ENCODE data around the gene SPOP.

GRCh38 chr17:49583889-49584288 is 94.0 kb downstream of the SPOP start:
- TF ChIP-seq EZH2 (IDR thresholded peaks at IDR 0.05; ENCODE audit: low read length, missing control alignments) (no peak), CTCF (conservative IDR thresholded peaks at IDR 0.05 in 1 of 2, IDR thresholded peaks at IDR 0.05 in 1 of 2; ENCODE audit: low read depth in 1 of 2, low read length in 2 of 2) (no peak)
